K562 (cell line): ENCODE data around the gene SND1. TPM values are rescaled to one million over a fixed set of nuclear protein-coding genes. Genes with fewer than 3 reads are reported as not detected.

Source experiments
- ATAC-seq: fragments of 200-7000 bp; cut with Tn5 transposase; 3 replicates; pipeline ENCODE4 v1.9.1; 2020; ENCODE audit warnings: moderate library complexity
- BruUV-seq: library from RNA; stranded (reverse); fragments of 400-500 nt; replicated peaks from 2 replicates; lab custom pipeline; 2021; lab: Mats Ljungman, UMichigan
- CTCF ChIA-PET: fragments of 300-600 bp; formaldehyde crosslinking; extraction: SDS; loops from one replicate; lab custom pipeline; 2021; ENCODE audit warnings: low intra/inter-chr PET ratio; lab: Yijun Ruan, JAX
- POLR2A ChIA-PET: fragments of 300-600, 350-650 bp; sonication (Branson Sonifier 250); formaldehyde crosslinking; extraction: SDS; loops from one replicate; lab custom pipeline; 2021; ENCODE audit warnings: antibody characterized with exemption, inconsistent platforms; lab: Yijun Ruan, JAX
- DNase-seq, 4 experiments: peaks; one replicate each; pipeline versions ENCODE4 v3.0.0 to v3.0.0-alpha.2; 2011 to 2018; ENCODE audit warnings: low spot score in 3 of 4, mixed read lengths in 3 of 4; ENCODE audit errors: extremely low read depth in 1 of 4
- FAIRE-seq: peaks from 2 replicates; lab custom pipeline; 2011; peaks lifted over from hg19 to GRCh38; lab: Jason Lieb, UNC
- H2AFZ ChIP-seq: 2 replicates; pipeline ENCODE4 v1.6.0; 2011; ENCODE audit warnings: low read depth, low read length, control low read depth, inconsistent platforms
- H3K27ac ChIP-seq: fragments of 200-600 bp; 3 replicates; pipeline ENCODE4 v1.8.0; 2011; ENCODE audit warnings: low read depth, mild to moderate bottlenecking, control low read depth, inconsistent platforms, low read length, moderate library complexity, mixed read lengths; ENCODE audit errors: extremely low read depth
- H3K27me3 ChIP-seq, 2 experiments: fragments of 300-600 bp in 1 of 2; 2 replicates in 1 of 2; 3 replicates in 1 of 2; pipeline versions ENCODE4 v1.6.0 to v1.8.0; 2011; ENCODE audit warnings: inconsistent platforms in 2 of 2, low read length in 2 of 2, mild to moderate bottlenecking in 1 of 2, mixed read lengths in 1 of 2, moderate library complexity in 1 of 2; ENCODE audit not compliant: control insufficient read depth in 2 of 2, insufficient read depth in 2 of 2
- H3K36me3 ChIP-seq: fragments of 300-600 bp; 3 replicates; pipeline ENCODE4 v1.8.0; 2011; ENCODE audit warnings: mild to moderate bottlenecking, low read length, inconsistent platforms; ENCODE audit not compliant: control insufficient read depth, insufficient read depth
- H3K4me1 ChIP-seq, 2 experiments: fragments of 200-600 bp in 1 of 2; replicated peaks in 1 of 2; 2 replicates in 1 of 2; 3 replicates in 1 of 2; pipeline versions ENCODE4 v1.5.1 to v1.8.0; 2011; ENCODE audit warnings: inconsistent platforms in 2 of 2, low read length in 2 of 2, mild to moderate bottlenecking in 1 of 2, mixed read lengths in 1 of 2, moderate library complexity in 1 of 2; ENCODE audit not compliant: control insufficient read depth in 2 of 2, insufficient read depth in 2 of 2
- H3K4me2 ChIP-seq: 2 replicates; pipeline ENCODE4 v1.6.1; 2011; ENCODE audit warnings: low read length, control low read depth, inconsistent platforms, mixed read lengths; ENCODE audit not compliant: insufficient read depth
- H3K4me3 ChIP-seq: fragments of 200-600 bp; sonication (generic), shearing (Covaris generic); 2 replicates; pipeline ENCODE4 v1.5.1; 2016; ENCODE audit warnings: control low read depth, inconsistent platforms
- H3K79me2 ChIP-seq: fragments of 200-600 bp; 3 replicates; pipeline ENCODE4 v1.8.0; 2011; ENCODE audit warnings: low read length, inconsistent platforms; ENCODE audit not compliant: control insufficient read depth, insufficient read depth
- H3K9ac ChIP-seq, 2 experiments: 2 replicates each; pipeline versions ENCODE4 v1.6.0 to v1.6.1; 2011; ENCODE audit warnings: low read depth in 2 of 2, low read length in 2 of 2, control low read depth in 1 of 2, inconsistent platforms in 1 of 2, mild to moderate bottlenecking in 1 of 2, mixed read lengths in 1 of 2; ENCODE audit not compliant: insufficient read depth in 1 of 2
- H3K9me1 ChIP-seq: one replicate; pipeline ENCODE4 v1.6.0; 2011; ENCODE audit warnings: inconsistent platforms, mild to moderate bottlenecking, low read length, moderate library complexity; ENCODE audit not compliant: control insufficient read depth, insufficient read depth
- H3K9me3 ChIP-seq: replicated peaks from 2 replicates; pipeline ENCODE4 v1.5.1; 2011; ENCODE audit warnings: low read depth, low read length, inconsistent platforms; ENCODE audit not compliant: control insufficient read depth, insufficient read depth
- H4K20me1 ChIP-seq: replicated peaks from 2 replicates; pipeline ENCODE4 v1.6.1; 2011; ENCODE audit warnings: low read length, inconsistent platforms, mixed read lengths; ENCODE audit not compliant: control insufficient read depth, insufficient read depth
- BCOR ChIP-seq: fragments of 450-650 bp; IDR thresholded peaks from 2 replicates; pipeline ENCODE4 v1.6.1; 2016
- CEBPB ChIP-seq: fragments of 450-650 bp; IDR thresholded peaks from 2 replicates; pipeline ENCODE4 v1.6.1; 2016; ENCODE audit warnings: missing genetic modification characterization, missing compliant biosample characterization
- HNRNPUL1 ChIP-seq: fragments of 200-400 bp; formaldehyde crosslinking; IDR thresholded peaks from 2 replicates; pipeline ENCODE4 v1.6.1; 2017; ENCODE audit warnings: low read length
- HOXB6 ChIP-seq: fragments of 250-450 bp; sonication (Bioruptor Pico); IDR thresholded peaks from 2 replicates; pipeline ENCODE4 v1.5.1; 2022; ENCODE audit warnings: mild to moderate bottlenecking, borderline replicate concordance
- KDM1A ChIP-seq, 2 experiments: fragments of 450-650 bp; IDR thresholded peaks; 2 replicates each; pipeline ENCODE4 v1.6.1; 2016; ENCODE audit warnings: mild to moderate bottlenecking in 2 of 2
- RBM25 ChIP-seq: fragments of 200-400 bp; formaldehyde crosslinking; IDR thresholded peaks from 2 replicates; pipeline ENCODE4 v1.6.1; 2018; ENCODE audit warnings: low read length, low read depth, moderate library complexity; ENCODE audit not compliant: severe bottlenecking
- ZFP30 ChIP-seq: fragments of 250-450 bp; sonication (Bioruptor Pico); IDR thresholded peaks from 2 replicates; pipeline ENCODE4 v1.8.0; 2022; ENCODE audit warnings: moderate library complexity, mild to moderate bottlenecking, inconsistent platforms, borderline replicate concordance
- ZNF445 ChIP-seq: fragments of 250-450 bp; sonication (Bioruptor Pico); IDR thresholded peaks from 2 replicates; pipeline ENCODE4 v1.4.0; 2020; ENCODE audit warnings: low read depth, mild to moderate bottlenecking, moderate library complexity
- WGBS: fragments of 100-300 bp; shearing (Covaris generic); methylation state at CpG from one replicate; pipeline ENCODE4 v1.1.6; 2016; ENCODE audit warnings: low coverage, mixed read lengths; ENCODE audit not compliant: insufficient coverage; ENCODE audit errors: missing lambda C conversion rate; 5-methylcytosine and 5-hydroxymethylcytosine counted together
- in situ Hi-C: fragments of 300-500 bp; cut with MboI; formaldehyde crosslinking; loops from 4 replicates; pipeline ENCODE4 v1.15.0; 2018; ENCODE audit warnings: inconsistent platforms, mixed read lengths
- intact Hi-C: fragments of 100-400 bp; cut with micrococcal nuclease; formaldehyde crosslinking; loops from 2 replicates; pipeline ENCODE4 v1.14.2; 2022
- polyA plus RNA-seq, 8 experiments: library from polyadenylated mRNA; depleted of rRNA in 4 of 8; stranded (reverse) in 5 of 8; unstranded in 3 of 8; fragments of >200 nt; fragmentation: Nextera tagmentation in 2 of 8; fragmentation: Illumina TruSeq in 1 of 8; extraction: Ambion mirVana in 2 of 8; extraction: Trizol in 1 of 8; gene quantifications; 2 replicates each; pipeline versions ENCODE4 v1.2.1 to v1.2.3, GENCODE V29; 2011 to 2014; ENCODE audit warnings: inconsistent platforms in 1 of 8, missing spikeins in 1 of 8
- total RNA-seq, 7 experiments: library from RNA; depleted of rRNA in 6 of 7; stranded (reverse); fragments of >200 nt in 6 of 7; fragmentation: Illumina TruSeq in 2 of 7; extraction: Trizol in 2 of 7; gene quantifications; 2 replicates each; pipeline versions ENCODE4 v1.2.1 to v1.2.3, GENCODE V29; 2011 to 2021; ENCODE audit warnings: low replicate concordance in 1 of 7
- TF ChIP-seq, protein P1 (sequence below): fragments of 250-450 bp; sonication (Bioruptor Pico); IDR thresholded peaks from 2 replicates; pipeline ENCODE4 v1.4.0; 2020; ENCODE audit warnings: mild to moderate bottlenecking, moderate library complexity

Gene SND1
- total and polyA plus RNA-seq, 9 of the 15 experiments (the other 6 are each of a cell fraction or from before 2014, with no cell fraction given), result 46.5 to 307 (median 191) TPM

DNA sequence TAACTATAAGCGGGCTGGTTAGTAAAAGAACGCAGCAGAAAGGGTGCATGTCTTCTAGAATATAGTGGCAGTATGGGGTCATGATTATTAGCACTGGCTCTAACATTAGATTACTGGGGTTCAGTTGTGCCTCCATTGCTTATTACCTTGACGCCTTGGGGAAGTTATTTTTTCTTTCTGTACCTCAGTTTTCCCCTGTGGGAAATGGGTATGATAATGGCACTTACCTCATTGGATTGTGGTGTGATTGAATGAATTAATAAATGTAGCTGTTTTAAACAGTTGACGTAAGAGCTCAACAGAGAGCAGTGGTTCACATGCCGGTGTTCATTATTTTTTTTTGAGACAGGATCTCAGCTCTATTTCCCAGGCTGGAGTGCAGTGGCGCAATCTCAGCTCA is 262.7 kb downstream of the SND1 start:
- Histone ChIP-seq H3K9me3 (no peaks in the 10 kb centered on the region), H2AFZ (no peak overlapping the region), H3K9me1 (no peaks in the 10 kb centered on the region), H3K4me1 (no peaks in the 10 kb centered on the region; a peak in 2 of 5 replicates), H3K9ac (no peak overlapping the region), H3K36me3 (peaks cover 36% of the 10 kb centered on the region), H4K20me1 (peaks cover 4% of the 10 kb centered on the region; the same call in 1 of the 2 replicates), H3K79me2 (peaks cover 19% of the 10 kb centered on the region; the same call in 2 of the 3 replicates), H3K4me3 (no peak overlapping the region), H3K27ac (no peak overlapping the region), H3K27me3 (no peaks in the 10 kb centered on the region), H3K4me2 (no peak overlapping the region)
- intact Hi-C loops (no loop called here), in situ Hi-C loops (no loop called here)
- ChIA-PET POLR2A (interaction anchor here (0.6 to 0.9 kb wide), 2 partner anchors 10 to 19 kb away, joined by 3 to 4 read pairs; no protein-coding TSS in a partner anchor), CTCF (no interaction called here)
- TF ChIP-seq ZNF445 (CRISPR knock-in tag), result no peak
- TF ChIP-seq, protein P1, sequence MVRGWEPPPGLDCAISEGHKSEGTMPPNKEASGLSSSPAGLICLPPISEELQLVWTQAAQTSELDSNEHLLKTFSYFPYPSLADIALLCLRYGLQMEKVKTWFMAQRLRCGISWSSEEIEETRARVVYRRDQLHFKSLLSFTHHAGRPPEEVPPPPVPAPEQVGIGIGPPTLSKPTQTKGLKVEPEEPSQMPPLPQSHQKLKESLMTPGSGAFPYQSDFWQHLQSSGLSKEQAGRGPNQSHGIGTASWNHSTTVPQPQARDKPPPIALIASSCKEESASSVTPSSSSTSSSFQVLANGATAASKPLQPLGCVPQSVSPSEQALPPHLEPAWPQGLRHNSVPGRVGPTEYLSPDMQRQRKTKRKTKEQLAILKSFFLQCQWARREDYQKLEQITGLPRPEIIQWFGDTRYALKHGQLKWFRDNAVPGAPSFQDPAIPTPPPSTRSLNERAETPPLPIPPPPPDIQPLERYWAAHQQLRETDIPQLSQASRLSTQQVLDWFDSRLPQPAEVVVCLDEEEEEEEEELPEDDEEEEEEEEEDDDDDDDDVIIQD (CRISPR knock-in tag), result no peak
- no peak for TF ChIP-seq HNRNPUL1
- 0 out of 2 replicates have a peak, but pooled peaks have one; percentile 19 for TF ChIP-seq CEBPB (tag)
- TF ChIP-seq RBM25, result peak; percentile 94
- TF ChIP-seq HOXB6 (CRISPR knock-in tag), result no peak
- TF ChIP-seq ZFP30 (CRISPR knock-in tag), result no peak
- TF ChIP-seq BCOR, result peak; percentile 84
- peak; percentile 12 to 64; a peak in 1 of 4 replicates for TF ChIP-seq KDM1A (IDR thresholded peaks at IDR 0.05)
- DNase-seq, result no peak
- ATAC-seq, result no peak
- no peak for FAIRE-seq
- 87% methylated on average over 6 of the region's 6 CpGs for WGBS
- no TSS peak for BruUV-seq
